ENCODE results near the gene RAB11FIP4. TPM values are rescaled to one million over a fixed set of nuclear protein-coding genes. Genes with fewer than 3 reads are reported as not detected.

RAB11FIP4 gene
- polyA plus RNA-seq, 4 donors, result 14.1 to 17.2 (median 16.1) TPM

- DNase-seq (ENCODE audit: low read depth in 4 of 4, low spot score in 2 of 4), result no peak
Observed at GRCh38 chr17:31559584-31560501, 168.4 kb downstream of the RAB11FIP4 start.

- DNase-seq (ENCODE audit: low read depth in 4 of 4, low spot score in 2 of 4), result no peak
Observed at GRCh38 chr17:31560616-31561235, 169.3 kb downstream of the RAB11FIP4 start.

GRCh38 chr17:31561469-31562375 is 170.2 kb downstream of the RAB11FIP4 start:
- DNase-seq (ENCODE audit: low read depth in 4 of 4, low spot score in 2 of 4), result no peak

GRCh38 chr17:31562376-31562840 is 170.9 kb downstream of the RAB11FIP4 start:
- no peak for DNase-seq (ENCODE audit: low read depth in 4 of 4, low spot score in 2 of 4)

- no peak for DNase-seq (ENCODE audit: low read depth in 4 of 4, low spot score in 2 of 4)
Observed at GRCh38 chr17:31564291-31564690, 172.8 kb downstream of the RAB11FIP4 start.

- no peak for DNase-seq (ENCODE audit: low read depth in 4 of 4, low spot score in 2 of 4)
Observed at GRCh38 chr17:31564883-31565301, 173.4 kb downstream of the RAB11FIP4 start.

GRCh38 chr17:31565652-31566051 is 174.2 kb downstream of the RAB11FIP4 start:
- DNase-seq (ENCODE audit: low read depth in 4 of 4, low spot score in 2 of 4), result no peak

GRCh38 chr17:31566247-31566991 is 174.9 kb downstream of the RAB11FIP4 start:
- no peak for DNase-seq (ENCODE audit: low read depth in 4 of 4, low spot score in 2 of 4)

GRCh38 chr17:31566992-31567373 is 175.5 kb downstream of the RAB11FIP4 start:
- no peak for DNase-seq (ENCODE audit: low read depth in 4 of 4, low spot score in 2 of 4)

GRCh38 chr17:31568121-31568520 is 176.6 kb downstream of the RAB11FIP4 start:
- no peak for DNase-seq (ENCODE audit: low read depth in 4 of 4, low spot score in 2 of 4)

GRCh38 chr17:31568539-31568938 is 177.1 kb downstream of the RAB11FIP4 start:
- DNase-seq (ENCODE audit: low read depth in 4 of 4, low spot score in 2 of 4), result no peak

GRCh38 chr17:31570231-31570630 is 178.8 kb downstream of the RAB11FIP4 start:
- DNase-seq (ENCODE audit: low read depth in 4 of 4, low spot score in 2 of 4), result no peak

GRCh38 chr17:31570951-31571892 is 179.7 kb downstream of the RAB11FIP4 start:
- DNase-seq (ENCODE audit: low read depth in 4 of 4, low spot score in 2 of 4), result no peak

- no peak for DNase-seq (ENCODE audit: low read depth in 4 of 4, low spot score in 2 of 4)
Observed at GRCh38 chr17:31572341-31572740, 180.9 kb downstream of the RAB11FIP4 start.

- DNase-seq (ENCODE audit: low read depth in 4 of 4, low spot score in 2 of 4), result no peak
Observed at GRCh38 chr17:31573047-31573446, 181.6 kb downstream of the RAB11FIP4 start.

- no peak for DNase-seq (ENCODE audit: low read depth in 4 of 4, low spot score in 2 of 4)
Observed at GRCh38 chr17:31573861-31574260, 182.4 kb downstream of the RAB11FIP4 start.

GRCh38 chr17:31574458-31574857 is 183.0 kb downstream of the RAB11FIP4 start:
- DNase-seq (ENCODE audit: low read depth in 4 of 4, low spot score in 2 of 4), result no peak

GRCh38 chr17:31575043-31575442 is 183.6 kb downstream of the RAB11FIP4 start:
- no peak for DNase-seq (ENCODE audit: low read depth in 4 of 4, low spot score in 2 of 4)

- no peak for DNase-seq (ENCODE audit: low read depth in 4 of 4, low spot score in 2 of 4)
Observed at GRCh38 chr17:31579265-31579664, 187.8 kb downstream of the RAB11FIP4 start.

Data from left renal cortex interstitium (tissue), 4 donors.